Activated effector memory CD4-positive, alpha-beta T cell treated with anti-CD3 and anti-CD28 coated beads, Interleukin-2, amount 50 U/mL, for 16 hours (primary cell): Measurements from ENCODE around the gene SLC7A1.

ENCODE experiments used
- DNase-seq: peaks from one replicate; pipeline ENCODE4 v3.0.0-alpha.2; 2020

The SLC7A1 gene

DNA sequence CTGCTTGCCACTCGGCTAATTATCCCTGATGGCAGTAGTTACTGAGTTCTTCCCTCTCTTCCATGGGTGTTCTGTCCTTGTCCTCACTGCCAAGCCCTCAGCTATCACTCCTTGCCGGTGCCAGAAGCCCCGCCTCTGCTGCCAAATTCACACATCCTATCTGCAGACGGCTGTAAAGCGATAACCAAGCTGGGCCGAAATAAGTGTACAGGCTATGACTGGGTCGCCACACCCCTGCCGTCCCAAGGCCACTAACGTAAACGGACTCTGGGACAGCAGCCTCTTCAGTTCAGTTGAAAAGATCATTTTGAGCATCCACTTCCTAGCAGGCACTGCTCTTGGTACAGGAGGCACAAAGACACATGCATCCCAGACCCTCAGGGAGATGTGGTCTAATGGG lies 13.3 kb downstream of the SLC7A1 start:
- no peak for DNase-seq

DNA sequence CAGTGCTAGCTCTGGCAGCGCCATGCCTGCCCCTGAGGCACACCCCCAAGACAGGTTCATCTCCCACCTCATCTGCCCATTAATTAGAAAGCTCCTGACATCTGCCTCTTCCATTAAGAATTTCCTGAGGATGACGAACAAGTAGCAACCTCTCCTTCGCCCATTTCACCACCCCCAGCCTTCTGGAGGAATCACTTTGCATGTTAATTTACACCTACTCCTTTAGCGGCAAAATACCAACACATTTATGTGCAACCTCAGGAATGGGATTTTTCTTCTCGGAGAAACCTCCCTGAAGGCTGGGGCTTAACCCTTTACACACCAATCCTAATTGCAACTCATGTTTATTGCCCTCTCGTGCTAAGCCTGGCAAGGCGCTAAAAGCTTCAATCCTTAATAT lies 13.8 kb downstream of the SLC7A1 start:
- no peak for DNase-seq

DNA sequence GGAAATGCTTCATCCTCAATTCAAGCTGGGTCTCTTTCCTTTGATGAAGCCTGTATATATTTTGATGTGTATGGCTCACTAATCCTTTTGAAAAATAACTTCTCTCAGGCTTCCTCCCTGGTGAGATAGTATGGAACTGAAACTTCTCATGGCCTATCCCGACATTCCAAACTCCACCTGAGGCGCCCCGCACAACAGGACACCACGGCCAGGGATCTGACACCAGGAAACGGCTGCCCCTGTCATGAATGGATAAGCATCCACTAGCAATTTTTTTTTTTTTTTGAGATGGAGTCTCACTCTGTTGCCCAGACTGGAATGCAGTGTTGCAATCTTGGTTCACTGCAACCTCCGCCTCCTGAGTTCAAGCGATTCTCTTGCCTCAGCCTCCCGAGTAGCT lies 16.4 kb downstream of the SLC7A1 start:
- no peak for DNase-seq

DNA sequence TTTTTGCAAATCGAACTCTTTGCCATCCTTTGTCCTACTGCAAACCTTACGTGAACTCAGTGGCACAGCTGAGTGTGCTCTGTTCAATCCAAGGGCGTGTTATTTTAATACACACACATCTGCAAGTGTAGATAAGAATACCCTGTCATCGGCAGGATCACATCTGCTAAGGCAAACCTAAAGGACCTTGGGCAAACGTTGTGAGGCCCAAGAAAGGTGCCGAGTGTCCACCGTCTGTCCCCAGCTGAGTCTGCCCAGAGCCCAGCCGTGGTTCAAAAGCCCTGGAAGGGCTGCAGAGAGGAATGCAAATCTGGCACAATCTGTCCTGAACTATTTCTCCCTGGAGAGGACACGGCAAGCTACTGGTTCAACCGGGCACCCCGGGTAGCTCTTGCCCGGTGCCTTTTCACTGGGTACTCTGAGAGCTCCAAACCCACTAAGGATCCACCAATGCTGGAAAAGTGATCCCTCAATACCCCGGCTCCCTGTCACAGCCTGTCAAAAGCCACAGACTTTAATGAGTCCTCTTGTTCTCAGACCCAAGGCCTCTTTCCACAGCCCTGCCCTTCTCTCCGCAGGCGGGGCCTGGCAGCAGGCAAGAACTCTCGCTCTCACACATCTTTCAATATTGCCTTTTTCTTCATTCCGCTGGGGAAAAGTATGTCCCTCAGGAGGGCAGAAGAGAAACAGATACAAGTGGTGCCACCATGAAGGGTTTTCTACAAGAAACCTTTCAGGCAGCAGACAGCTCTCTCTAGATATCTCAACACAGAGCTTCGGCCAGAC lies 17.0 kb downstream of the SLC7A1 start:
- no peak for DNase-seq

DNA sequence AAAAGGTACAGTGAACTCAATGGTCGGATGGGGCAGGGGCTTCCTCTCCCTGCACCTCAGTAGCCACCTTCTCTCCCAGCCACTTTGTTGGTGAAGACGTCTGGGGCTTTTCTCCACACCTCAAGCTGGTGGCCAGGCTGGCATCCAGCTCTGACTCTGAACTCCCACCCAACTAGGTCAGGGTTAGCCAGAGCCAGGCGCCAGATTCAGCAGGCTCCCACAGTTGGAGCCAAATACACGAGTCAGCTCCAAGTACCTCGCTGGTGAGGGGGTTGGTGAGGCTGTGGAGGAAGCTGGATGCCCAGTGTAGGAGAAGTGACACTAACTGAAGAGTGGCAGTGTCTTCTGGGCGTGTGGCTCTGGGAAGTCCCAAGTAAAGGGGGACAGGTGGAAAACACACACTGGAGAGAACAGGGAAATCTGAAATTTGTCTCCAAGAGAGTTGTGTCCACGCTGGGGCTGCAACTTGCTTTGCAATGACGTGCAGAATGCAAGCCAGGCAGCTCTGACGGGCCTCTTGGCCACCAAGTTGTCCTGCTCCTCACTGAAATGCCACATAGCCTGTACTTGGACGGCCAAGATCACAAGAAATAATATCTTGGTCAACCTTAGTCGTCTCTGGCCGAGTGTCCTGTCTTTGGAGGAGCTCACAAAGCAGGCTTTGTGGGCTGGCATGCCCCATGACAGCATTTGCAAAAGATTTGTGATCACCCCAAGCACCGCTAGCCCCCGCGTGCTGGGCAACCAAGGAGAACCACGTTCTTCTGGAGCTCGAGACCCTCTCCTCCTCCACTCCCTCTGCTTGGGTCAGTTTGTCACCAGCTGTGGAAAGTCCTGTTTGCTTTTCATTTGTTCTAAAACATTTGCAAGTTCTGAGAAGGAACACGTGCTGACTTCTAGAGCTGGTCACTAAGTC lies 18.1 kb downstream of the SLC7A1 start:
- no peak for DNase-seq

DNA sequence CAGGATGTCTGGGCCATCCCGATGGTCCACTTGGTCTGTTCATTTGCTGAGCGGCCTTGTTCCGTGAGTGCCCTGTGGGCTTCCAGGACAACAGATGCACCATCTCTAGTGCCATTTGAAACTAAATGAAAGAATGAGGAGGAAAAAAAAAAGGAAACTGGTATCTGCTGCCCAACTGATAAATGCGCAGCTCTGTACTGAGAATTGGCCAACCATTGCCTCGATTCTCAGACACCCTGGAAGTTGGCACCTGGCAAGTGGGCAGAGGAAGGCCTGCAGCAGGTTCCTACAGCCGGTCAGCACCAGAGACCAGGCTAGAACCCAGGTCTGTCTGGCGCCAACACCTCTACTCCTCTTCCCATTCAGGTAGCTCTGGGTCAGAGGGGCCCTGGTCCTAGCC lies 18.9 kb downstream of the SLC7A1 start:
- no peak for DNase-seq

DNA sequence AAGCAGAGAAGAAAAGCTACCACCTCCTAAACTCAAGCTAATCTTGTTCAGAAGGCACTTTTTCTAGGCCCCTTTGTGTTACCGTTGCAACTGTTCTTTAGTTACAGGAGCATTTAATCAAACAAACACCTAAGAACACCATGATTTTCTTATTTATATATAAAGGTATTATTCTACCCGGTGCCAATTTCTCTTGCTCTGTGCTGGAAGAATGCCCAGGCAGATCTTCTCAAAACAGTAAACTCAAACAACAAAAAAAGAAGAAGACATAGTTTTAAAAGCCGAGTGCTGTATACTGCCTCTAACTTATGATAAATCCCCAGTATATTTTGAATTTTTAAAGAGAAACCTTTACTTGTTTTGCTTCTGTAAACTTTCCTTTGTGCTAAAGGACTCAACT lies 20.4 kb downstream of the SLC7A1 start:
- DNase-seq, result no peak

DNA sequence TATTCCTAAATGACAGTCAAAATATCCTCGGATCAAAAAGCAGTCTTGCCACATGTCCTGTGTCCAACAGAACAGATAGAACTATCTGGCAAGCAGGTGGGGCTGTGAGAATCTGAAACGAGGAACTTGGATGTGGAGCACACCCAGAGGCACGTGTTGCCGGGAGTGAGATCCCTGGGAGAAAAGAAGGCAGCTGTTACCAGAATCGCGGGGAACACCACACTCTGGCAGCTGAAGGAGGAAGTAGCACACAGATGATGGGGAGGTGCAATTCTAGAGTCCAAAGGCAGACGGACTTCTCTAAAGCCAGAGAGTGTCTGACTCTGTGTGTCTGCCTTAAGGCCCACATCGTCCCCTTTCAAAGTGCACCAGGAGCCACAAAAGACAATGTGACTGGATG lies 22.3 kb downstream of the SLC7A1 start:
- DNase-seq, result no peak

DNA sequence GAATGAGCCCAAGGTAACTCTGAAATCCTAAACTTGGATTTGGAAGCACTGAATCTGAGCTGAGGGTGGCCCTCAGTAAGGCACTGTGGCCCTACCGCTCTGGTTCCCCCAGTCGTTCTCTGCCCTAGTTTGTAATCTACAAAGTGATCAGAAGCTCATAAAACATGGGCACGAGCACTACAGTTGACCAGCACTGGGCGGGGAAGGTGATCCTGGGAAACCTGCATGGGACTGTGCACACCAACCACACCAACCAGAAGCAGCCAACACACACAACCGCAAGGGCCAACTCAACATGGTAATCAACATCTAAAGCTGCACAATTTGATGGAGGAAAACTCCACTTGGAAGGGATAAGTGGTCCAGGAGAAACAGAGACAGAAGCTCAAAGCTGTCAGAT lies 22.9 kb downstream of the SLC7A1 start:
- no peak for DNase-seq

DNA sequence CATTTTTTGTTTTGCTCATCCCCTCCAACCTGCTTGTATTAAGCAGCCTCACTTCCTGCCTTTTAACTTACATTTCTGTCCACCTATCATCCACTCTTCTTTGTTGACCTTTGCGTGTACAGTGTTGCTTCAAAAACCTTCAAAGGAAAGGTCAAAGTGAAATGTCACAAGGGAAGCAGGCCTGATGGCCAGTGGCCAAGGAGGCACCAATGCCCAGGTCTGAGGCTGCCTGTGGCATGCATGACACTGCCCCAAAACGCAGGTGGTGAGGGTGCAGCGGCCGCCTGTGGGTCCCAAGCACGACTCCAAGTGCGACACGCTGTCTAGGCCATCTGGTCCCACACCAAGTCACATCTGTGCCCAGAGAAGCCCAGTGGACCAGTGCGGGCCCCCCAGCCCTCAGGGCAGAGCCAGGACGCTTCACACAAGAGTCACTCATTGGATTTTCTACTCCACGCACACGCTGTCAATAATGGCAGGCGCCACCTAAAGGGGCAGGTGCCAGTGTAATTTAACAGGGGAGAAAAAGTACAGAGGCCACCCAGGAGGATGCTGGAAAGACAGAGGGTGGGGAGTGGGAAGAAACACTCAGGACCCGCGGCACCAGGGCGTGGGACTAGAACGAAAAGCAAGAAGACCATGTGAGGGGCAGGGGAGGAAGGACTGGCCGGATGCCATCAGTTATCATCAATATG lies 23.5 kb downstream of the SLC7A1 start:
- no peak for DNase-seq

DNA sequence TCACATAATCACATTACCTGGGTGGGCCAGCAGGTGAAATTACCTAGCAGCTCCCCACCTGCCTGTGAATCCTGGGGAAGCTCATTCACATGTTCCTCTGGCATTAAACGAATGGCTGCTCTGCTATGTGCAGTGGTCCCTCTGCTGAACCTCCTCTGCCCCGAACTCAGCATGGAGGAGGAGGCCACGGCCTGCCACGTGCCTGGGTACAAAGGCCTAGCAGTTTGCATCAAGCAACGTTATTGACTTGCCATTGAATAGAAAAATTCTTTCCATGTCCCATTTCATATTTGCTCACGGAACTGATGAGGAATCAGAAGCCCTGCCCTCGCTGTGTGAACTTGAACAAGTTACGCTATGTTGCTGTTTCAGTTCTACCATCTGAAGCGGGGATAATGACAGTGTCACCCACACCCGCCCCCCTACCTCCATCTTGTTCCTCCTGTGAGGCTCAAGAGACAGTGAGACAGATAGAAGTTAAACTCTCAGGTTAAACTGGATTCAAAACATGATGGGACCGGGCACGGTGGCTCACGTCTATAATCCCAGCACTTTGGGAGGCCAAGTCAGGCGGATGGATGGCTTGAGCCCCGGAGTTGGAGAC lies 25.3 kb downstream of the SLC7A1 start:
- DNase-seq, result no peak

DNA sequence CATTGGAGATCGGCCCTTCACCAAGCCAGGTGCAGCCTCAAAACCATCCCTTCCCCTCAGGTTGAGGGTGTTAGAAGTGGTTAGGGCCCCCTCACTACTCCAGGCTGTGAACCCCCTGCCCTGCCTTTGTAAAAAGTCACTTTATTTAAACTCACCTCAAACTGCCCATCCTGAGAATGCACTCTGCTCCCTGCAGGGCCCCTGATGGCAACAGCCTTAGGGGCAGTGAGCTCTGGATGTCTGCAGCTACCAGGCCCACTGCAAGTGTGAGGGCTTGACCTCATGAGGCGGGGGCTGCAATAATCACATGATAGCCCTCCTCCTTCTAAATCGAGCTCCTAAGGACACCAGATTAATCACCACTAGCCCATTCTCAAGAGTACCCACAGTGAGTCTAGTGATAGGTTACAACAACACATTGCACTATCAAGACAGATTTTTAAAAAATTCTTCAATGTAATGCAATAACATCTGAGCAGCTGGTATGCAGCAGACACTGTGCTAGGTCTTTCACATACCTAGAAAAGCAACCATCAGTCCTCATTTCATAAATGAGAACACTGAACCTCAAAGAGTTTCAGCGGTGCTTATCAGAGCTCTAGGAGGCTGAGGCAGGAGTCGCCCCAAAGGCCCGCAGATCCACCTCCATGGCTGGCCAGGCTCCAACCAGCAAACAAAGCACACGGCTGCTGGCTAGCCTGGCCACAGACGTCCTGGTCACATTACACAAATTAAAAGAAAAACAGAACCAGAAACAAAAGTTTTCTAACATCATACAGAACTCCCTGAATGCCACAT lies 26.0 kb downstream of the SLC7A1 start:
- no peak for DNase-seq

DNA sequence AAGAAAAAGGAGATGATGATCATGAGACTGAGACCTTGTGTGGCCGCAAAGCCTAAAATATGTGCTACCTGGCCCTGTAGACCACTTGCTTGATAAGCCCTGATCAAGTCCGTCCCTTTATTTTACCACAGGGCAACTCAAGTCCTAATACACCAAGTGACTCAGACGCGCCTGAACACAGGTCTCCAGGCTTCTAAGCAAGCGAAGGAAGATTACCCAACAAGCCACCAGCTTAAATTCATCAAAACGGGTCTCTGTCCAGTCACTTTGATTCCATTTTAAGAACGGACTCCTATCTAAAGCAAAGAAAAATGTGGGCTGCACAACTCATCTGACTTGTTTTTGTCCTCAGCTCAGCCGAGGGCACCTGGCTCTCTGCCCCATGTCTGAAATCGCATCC lies 26.8 kb downstream of the SLC7A1 start:
- DNase-seq, result no peak

DNA sequence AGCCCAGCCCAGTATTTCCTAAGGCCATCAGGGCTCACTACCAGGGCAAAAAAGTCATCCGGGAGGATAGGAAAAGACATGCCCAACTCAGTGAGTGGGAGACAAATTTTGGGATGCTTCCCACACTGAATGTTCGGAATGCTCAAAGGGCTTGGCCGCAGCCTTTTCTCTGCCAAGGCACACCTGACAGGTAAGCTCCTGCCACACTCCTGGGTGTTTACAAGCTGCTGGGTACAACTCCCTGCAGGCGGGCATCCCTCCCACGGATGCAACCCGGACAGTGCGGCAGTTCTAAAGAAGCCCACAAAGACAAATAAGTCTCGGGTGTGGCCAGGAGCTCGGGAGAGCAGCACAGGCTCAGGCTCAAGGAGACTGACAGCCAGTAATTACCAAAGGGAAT lies 28.1 kb downstream of the SLC7A1 start:
- no peak for DNase-seq

DNA sequence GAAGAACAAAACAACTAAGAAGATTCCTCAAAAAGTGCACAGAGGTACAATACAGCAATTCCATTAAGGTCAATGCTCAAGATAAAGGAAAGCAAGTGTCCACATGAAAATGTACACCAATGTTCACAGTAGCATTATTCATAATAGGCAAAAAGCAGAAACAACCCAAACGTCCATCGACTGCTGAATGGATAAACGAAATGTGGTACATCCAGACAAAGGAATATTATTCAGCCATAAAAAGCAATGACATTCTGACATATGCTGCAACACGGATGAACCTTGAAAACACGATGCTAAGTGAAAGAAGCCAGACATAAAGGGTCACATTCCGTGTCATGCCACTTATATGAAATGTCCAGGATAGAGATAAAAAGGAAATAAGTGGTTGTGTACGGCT lies 29.3 kb downstream of the SLC7A1 start:
- DNase-seq, result no peak

DNA sequence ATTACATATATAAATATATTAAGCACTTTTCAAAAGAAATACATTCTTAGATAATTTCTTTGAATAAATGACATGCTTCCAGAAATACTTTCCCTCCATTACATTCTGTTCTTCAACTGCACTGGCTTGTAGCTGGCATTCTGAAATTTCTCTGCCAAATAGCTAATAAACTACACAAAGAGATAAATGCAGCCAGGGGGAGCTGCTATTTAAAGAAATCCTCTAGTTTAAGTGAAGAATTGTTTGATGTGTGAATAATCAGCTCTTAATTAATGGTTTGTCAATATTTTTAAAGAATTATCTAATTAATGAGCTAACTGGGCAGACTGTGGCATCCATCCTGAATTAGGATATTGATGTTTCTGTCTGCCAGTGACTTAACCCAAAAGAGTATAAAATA lies 30.7 kb downstream of the SLC7A1 start:
- no peak for DNase-seq

DNA sequence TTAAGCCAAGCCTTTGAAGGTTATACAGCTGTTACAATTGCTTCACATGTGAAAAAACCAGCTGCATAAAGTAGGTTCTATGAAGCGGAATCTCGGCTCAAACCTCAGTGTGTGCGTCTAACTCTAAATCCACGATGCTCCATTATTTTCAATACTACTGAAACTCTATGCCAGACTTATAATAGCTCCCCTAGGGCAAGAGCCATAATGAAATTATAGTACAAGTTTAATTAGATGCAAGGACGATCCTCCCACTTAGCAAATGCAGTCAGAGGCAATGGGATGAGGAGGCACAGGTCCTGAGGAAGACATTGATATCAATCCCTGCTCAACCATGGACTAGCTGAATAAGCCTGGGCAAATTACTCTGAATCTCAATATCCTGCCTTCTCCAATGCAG lies 31.1 kb downstream of the SLC7A1 start:
- no peak for DNase-seq

DNA sequence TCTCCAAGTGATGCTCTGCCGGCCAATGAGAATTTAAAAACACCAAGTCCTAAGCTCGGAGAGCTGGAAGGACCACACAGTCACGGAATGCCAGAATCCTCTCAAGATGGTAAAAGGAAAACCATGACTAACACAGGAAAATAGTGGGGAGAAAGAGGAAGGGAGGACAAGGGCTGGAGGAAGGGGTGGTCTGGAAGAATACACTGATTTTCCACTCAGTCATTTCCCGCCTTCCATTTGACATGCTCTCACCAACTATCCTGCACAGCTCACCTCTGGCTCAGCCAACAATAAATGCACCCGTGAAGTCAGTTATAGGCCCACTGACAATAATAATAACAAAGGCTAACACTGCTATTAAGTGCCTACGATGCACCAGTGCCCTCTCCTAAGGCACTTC lies 31.5 kb downstream of the SLC7A1 start:
- no peak for DNase-seq

DNA sequence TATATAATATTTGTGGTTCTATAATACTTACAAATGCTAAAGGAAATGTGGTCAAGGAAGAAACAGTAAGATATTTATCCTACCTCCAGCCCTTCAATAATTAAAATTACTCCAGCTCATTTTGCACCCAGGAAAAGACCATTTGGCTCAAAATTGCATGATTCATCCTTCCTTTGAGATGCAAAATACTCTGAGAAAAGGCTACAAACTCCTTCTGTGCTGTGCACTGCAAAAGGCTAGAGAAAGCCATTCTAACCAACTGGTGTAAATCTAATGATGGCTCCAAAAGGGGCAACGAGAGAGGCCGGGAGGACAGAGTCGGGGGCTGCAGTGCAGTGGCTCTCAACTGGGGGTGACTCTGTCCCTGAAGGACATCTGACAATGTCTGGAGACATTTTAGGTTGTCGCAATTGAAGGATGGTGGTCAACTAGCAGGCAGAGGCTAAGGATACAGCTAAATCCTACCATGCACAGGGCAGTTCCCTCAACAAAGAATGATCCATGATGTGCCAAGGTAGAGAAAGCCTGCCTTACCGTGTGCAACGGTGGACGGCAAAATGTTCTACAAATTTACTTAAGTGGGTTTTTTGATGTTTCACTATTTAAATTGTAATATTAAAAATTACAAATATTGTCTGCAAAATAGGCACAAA lies 32.6 kb downstream of the SLC7A1 start:
- DNase-seq, result no peak

DNA sequence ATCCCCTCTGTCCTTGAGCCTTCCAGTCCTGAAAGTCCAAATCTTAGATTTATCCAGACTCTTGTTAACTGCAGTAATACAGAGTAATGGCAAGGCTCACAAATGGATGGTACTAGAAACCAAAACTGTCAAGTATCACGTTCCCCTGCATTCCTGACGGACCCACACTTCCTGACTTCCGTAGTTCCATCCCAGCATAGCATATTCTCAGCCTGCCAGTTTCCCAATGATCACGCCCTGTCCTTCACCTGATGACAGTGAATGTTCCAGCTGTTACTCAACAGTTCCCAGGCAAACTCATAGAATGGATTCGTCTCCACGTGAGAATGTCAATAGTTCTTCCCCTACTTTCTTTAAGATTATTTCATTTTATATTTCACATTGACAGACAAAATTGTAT lies 33.6 kb downstream of the SLC7A1 start:
- DNase-seq, result no peak

DNA sequence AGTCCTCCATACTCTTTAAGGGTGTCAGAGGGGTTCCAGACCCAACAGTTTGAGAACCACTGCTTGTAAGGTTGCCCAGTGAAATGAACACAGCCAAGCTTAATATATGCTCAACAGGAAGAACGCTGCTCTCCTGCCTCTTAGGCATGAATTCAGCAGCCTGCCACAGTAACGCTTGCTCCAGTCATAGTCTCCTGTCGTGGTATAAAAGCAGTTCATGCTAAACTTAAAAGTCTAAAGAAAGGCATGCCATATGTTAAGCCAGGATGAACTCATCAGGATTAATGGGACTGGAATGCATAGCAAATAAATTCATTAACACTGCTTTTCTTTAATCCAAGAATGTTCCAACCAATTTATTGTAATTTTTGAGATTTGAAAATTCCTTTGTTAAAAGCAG lies 38.7 kb downstream of the SLC7A1 start:
- DNase-seq, result no peak

DNA sequence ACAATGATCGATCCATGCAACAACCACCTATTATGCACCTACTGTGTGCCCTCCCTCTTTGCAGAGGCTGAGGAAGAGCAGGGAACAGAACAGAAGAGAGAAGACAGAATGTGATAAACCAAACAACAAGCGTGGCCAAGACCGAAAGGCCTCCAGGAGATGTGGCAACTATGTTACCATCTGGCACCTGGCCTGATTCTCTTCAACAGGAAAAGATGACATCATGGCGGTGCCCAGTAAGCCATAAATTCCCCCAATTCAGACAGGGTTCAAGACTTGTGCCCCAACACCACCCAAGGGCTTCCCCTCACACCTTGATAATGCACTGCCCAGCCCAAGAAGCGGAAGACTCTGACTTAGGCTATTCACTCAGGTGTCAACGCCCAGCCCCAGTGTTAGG lies 44.3 kb downstream of the SLC7A1 start:
- DNase-seq, result no peak
